HepG2 (cell line): Measurements from ENCODE around the gene MPPE1. TPM values are rescaled to one million over a fixed set of nuclear protein-coding genes. Genes with fewer than 3 reads are reported as not detected.
A peak's percentile ranks its signal among the peaks of the same experiment; 100 is the strongest.

Experiments used
- AFF4 ChIP-seq: sonication (generic); formaldehyde crosslinking; IDR thresholded peaks from 2 replicates; pipeline ENCODE4 v1.4.0; 2020; ENCODE audit warnings: missing genetic modification reagents
- BCL3 ChIP-seq: sonication (generic); formaldehyde crosslinking; IDR thresholded peaks from 2 replicates; pipeline ENCODE4 v1.5.1; 2020; ENCODE audit warnings: mild to moderate bottlenecking, missing genetic modification reagents, moderate library complexity
- CSRNP1 ChIP-seq: sonication (generic); formaldehyde crosslinking; IDR thresholded peaks from 2 replicates; pipeline ENCODE4 v1.8.1; 2023; ENCODE audit warnings: mild to moderate bottlenecking, missing genetic modification reagents
- FOXA1 ChIP-seq, 2 experiments: fragments of 450-650 bp in 1 of 2; sonication (generic) in 1 of 2; formaldehyde crosslinking in 1 of 2; IDR thresholded peaks; 2 replicates each; pipeline versions ENCODE4 v1.4.0 to v1.6.1; 2016 to 2020; ENCODE audit warnings: missing genetic modification reagents in 1 of 2
- FOXK1 ChIP-seq: sonication (generic); formaldehyde crosslinking; IDR thresholded peaks from 2 replicates; pipeline ENCODE4 v1.4.0; 2020; ENCODE audit warnings: low read depth, missing genetic modification reagents, borderline replicate concordance
- GTF3A ChIP-seq: sonication (generic); formaldehyde crosslinking; conservative IDR thresholded peaks from 2 replicates; pipeline ENCODE4 v1.4.0; 2020; ENCODE audit warnings: mild to moderate bottlenecking, missing genetic modification reagents
- JARID2 ChIP-seq: sonication (generic); formaldehyde crosslinking; IDR thresholded peaks from 2 replicates; pipeline ENCODE4 v1.8.1; 2023; ENCODE audit warnings: missing genetic modification reagents, inconsistent platforms; ENCODE audit not compliant: insufficient replicate concordance
- KDM6A ChIP-seq: IDR thresholded peaks from 2 replicates; pipeline ENCODE4 v1.6.1; 2016; ENCODE audit warnings: low read depth
- ONECUT2 ChIP-seq: sonication (generic); formaldehyde crosslinking; IDR thresholded peaks from 2 replicates; pipeline ENCODE4 v1.4.0; 2020; ENCODE audit warnings: missing genetic modification reagents
- PCBP1 ChIP-seq: fragments of 200-400 bp; formaldehyde crosslinking; IDR thresholded peaks from 2 replicates; pipeline ENCODE4 v1.6.1; 2017; ENCODE audit warnings: mild to moderate bottlenecking, low read depth, low read length, borderline replicate concordance
- RFX1 ChIP-seq: fragments of 450-650 bp; IDR thresholded peaks from 2 replicates; pipeline ENCODE4 v1.6.1; 2017
- TEAD3 ChIP-seq: optimal IDR thresholded peaks from 2 replicates; pipeline ENCODE3; 2016; ENCODE audit warnings: borderline replicate concordance
- YEATS2 ChIP-seq: sonication (generic); formaldehyde crosslinking; IDR thresholded peaks from 2 replicates; pipeline ENCODE4 v1.4.0; 2020; ENCODE audit warnings: missing genetic modification reagents, borderline replicate concordance
- ZBTB38 ChIP-seq: sonication (generic); formaldehyde crosslinking; IDR thresholded peaks from 2 replicates; pipeline ENCODE4 v1.5.1; 2020; ENCODE audit warnings: mild to moderate bottlenecking, missing genetic modification reagents
- ZFP90 ChIP-seq: sonication (generic); formaldehyde crosslinking; IDR thresholded peaks from 2 replicates; pipeline ENCODE4 v1.8.0; 2022; ENCODE audit warnings: missing genetic modification reagents, mild to moderate bottlenecking, inconsistent platforms, borderline replicate concordance
- ZFP91 ChIP-seq: sonication (generic); formaldehyde crosslinking; IDR thresholded peaks from 2 replicates; pipeline ENCODE4 v1.9.0; 2022; ENCODE audit warnings: missing genetic modification reagents, mild to moderate bottlenecking, borderline replicate concordance
- ZNF331 ChIP-seq: sonication (generic); formaldehyde crosslinking; IDR thresholded peaks from 2 replicates; pipeline ENCODE4 v1.4.0; 2020; ENCODE audit warnings: missing genetic modification reagents
- ZNF451 ChIP-seq: sonication (generic); formaldehyde crosslinking; IDR thresholded peaks from 2 replicates; pipeline ENCODE4 v1.5.0; 2020; ENCODE audit warnings: mild to moderate bottlenecking, missing genetic modification reagents
- ZNF558 ChIP-seq: sonication (generic); formaldehyde crosslinking; IDR thresholded peaks from 2 replicates; pipeline ENCODE4 v1.9.0; 2022; ENCODE audit warnings: mild to moderate bottlenecking, missing genetic modification reagents, borderline replicate concordance
- ZNF644 ChIP-seq: IDR thresholded peaks from 2 replicates; pipeline ENCODE4 v1.6.1; 2016; ENCODE audit warnings: low read depth
- ZNF713 ChIP-seq: sonication (generic); formaldehyde crosslinking; IDR thresholded peaks from 2 replicates; pipeline ENCODE4 v1.4.0; 2020; ENCODE audit warnings: mild to moderate bottlenecking, missing genetic modification reagents
- ZNF781 ChIP-seq: sonication (generic); formaldehyde crosslinking; IDR thresholded peaks from 2 replicates; pipeline ENCODE4 v1.5.1; 2020; ENCODE audit warnings: borderline replicate concordance, mild to moderate bottlenecking, missing genetic modification reagents; ENCODE audit errors: not compliant biosample characterization
- polyA plus RNA-seq, 8 experiments: library from polyadenylated mRNA; depleted of rRNA in 3 of 8; stranded (reverse) in 7 of 8; unstranded in 1 of 8; fragments of >200 nt; fragmentation: Illumina TruSeq in 4 of 8; extraction: Trizol in 4 of 8; gene quantifications; 2 replicates each; pipeline versions ENCODE4 v1.2.1 to v1.2.3, GENCODE V29; 2011 to 2016; ENCODE audit warnings: low read depth in 4 of 8, missing spikeins in 1 of 8, mixed read lengths in 1 of 8; ENCODE audit not compliant: insufficient read depth in 1 of 8
- total RNA-seq, 5 experiments: library from RNA; depleted of rRNA; stranded (reverse); fragments of >200 nt; fragmentation: Illumina TruSeq; extraction: Trizol; gene quantifications; 2 replicates each; pipeline ENCODE4 v1.2.3, GENCODE V29; 2016; ENCODE audit warnings: low read depth in 1 of 5

The MPPE1 gene
- total and polyA plus RNA-seq, 2 of the 13 experiments (the other 11 are each of a cell fraction or from before 2014, with no cell fraction given), result 9.6 to 11.9 TPM

GRCh38 chr18:11955239-11956029 is 47.3 kb upstream of the MPPE1 start (continued):
- TF ChIP-seq ONECUT2 (CRISPR knock-in tag) (no peak), JARID2 (CRISPR knock-in tag) (no peak), FOXK1 (CRISPR knock-in tag) (no peak), ZNF713 (CRISPR knock-in tag) (no peak), BCL3 (CRISPR knock-in tag) (no peak), AFF4 (CRISPR knock-in tag) (no peak), ZNF331 (peak; percentile 71), ZNF558 (CRISPR knock-in tag) (no peak), ZBTB38 (CRISPR knock-in tag) (no peak), CSRNP1 (no peak), YEATS2 (CRISPR knock-in tag) (peak; percentile 27; the same call in 1 of the 2 replicates), ZFP90 (no peak), ZFP91 (no peak), ZNF644 (CRISPR knock-in tag) (peak; percentile 27; the same call in 1 of the 2 replicates), KDM6A (CRISPR knock-in tag) (no peak), PCBP1 (no peak), RFX1 (no peak), ZNF781 (CRISPR knock-in tag) (no peak), ZNF451 (no peak), TEAD3 (CRISPR knock-in tag) (no peak), GTF3A (CRISPR knock-in tag) (no peak), FOXA1 (IDR thresholded peaks at IDR 0.05) (no peak), FOXA1 (CRISPR knock-in tag; IDR thresholded peaks at IDR 0.05) (no peak)
